Measurements from ENCODE around the gene KLHL25. TPM values are rescaled to one million over a fixed set of nuclear protein-coding genes. Genes with fewer than 3 reads are reported as not detected.

KLHL25 gene
- total RNA-seq, 4 donors from 2014 or later: 3.1 to 11.6 (median 8.1) TPM

- no peaks in the 10 kb centered on the region for H3K27me3 ChIP-seq
- H3K4me3 ChIP-seq: peak overlapping the region; percentile 70 to 99 (median 86)
- no peaks in the 10 kb centered on the region for H3K9me3 ChIP-seq
- WGBS, 2 donors: 39 to 43% methylated on average over 15 of the region's 15 CpGs
- intact Hi-C loops (cut with DNase I): no loop called here
- DNase-seq: no peak
- peak overlapping the region; percentile 68 to 95 (median 92) for H3K27ac ChIP-seq
- TF ChIP-seq, protein P1, sequence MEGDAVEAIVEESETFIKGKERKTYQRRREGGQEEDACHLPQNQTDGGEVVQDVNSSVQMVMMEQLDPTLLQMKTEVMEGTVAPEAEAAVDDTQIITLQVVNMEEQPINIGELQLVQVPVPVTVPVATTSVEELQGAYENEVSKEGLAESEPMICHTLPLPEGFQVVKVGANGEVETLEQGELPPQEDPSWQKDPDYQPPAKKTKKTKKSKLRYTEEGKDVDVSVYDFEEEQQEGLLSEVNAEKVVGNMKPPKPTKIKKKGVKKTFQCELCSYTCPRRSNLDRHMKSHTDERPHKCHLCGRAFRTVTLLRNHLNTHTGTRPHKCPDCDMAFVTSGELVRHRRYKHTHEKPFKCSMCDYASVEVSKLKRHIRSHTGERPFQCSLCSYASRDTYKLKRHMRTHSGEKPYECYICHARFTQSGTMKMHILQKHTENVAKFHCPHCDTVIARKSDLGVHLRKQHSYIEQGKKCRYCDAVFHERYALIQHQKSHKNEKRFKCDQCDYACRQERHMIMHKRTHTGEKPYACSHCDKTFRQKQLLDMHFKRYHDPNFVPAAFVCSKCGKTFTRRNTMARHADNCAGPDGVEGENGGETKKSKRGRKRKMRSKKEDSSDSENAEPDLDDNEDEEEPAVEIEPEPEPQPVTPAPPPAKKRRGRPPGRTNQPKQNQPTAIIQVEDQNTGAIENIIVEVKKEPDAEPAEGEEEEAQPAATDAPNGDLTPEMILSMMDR (IDR thresholded peaks at IDR 0.05): no peak
- no peak for TF ChIP-seq POLR2A (IDR thresholded peaks at IDR 0.05)
- peaks cover 7 to 46% (median 27%) of the 10 kb centered on the region in 3 donors for H3K4me1 ChIP-seq
- H3K36me3 ChIP-seq: no peaks in the 10 kb centered on the region
Measured at GRCh38 chr15:85795337-85796305, 896 bp upstream of the KLHL25 start.

DNA sequence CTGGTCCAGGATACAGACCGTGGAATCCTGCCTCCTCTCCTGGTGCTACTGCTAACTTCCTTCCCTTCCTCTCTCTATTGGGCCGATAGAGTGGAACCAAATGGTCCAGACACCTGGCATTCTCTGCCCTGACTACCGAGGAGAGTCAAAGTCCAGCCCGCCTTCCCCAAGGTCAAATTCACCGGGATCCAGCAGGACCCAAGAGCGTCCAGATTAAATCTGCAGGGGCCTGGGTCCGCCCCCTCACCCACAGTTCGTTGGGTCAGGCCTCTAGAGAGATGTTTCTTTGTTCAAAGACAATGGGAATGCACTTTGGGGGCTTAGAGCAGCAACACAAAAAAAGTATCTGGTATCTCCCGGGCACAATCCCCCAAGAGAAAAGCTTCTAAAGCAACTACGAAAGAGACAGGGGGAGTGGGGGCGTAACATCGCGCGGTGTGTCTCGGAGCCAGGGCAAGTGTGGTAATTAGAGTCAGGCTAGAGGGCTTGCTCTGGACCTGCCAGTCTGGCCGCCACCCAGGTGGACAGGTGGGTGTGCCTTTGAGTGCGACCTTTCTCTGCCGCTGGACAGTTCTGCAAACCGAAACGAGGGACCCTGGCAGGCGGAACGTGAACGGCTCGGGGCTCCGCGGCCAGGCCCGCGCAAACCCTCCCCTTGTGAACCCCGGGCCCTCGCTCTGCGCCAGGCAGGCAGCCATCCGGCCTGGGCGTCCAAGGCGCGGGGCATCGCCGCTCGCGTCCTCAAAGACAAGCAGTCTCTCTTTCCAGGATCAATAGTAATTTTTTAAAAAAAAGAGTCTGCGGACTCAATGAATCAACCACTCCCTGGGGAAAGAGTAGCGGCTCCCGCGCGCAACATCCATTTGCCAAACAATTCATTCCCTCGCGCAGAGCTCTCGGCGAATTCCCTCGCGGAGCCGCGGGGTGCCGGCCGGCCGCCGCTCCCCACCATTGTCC, 806 bp downstream of the KLHL25 start:
- 5 to 7% methylated on average over 9 to 14 of the region's 56 CpGs for WGBS, 2 donors
- no peak for DNase-seq

GRCh38 chr15:85792912-85793590, 1.7 kb downstream of the KLHL25 start:
- H3K27ac ChIP-seq: peak overlapping the region in 2 of 4 donors; percentile 88 to 92
- no peaks in the 10 kb centered on the region for H3K27me3 ChIP-seq
- H3K9me3 ChIP-seq: no peaks in the 10 kb centered on the region
- intact Hi-C loops (cut with DNase I): no loop called here
- no peak for DNase-seq
- no peaks in the 10 kb centered on the region for H3K36me3 ChIP-seq
- TF ChIP-seq POLR2A (IDR thresholded peaks at IDR 0.05): no peak
- TF ChIP-seq, protein P1 (IDR thresholded peaks at IDR 0.05): no peak
- H3K4me3 ChIP-seq: peak overlapping the region; percentile 70 to 99 (median 86)
- peaks cover 7 to 62% (median 27%) of the 10 kb centered on the region in 3 donors for H3K4me1 ChIP-seq
- WGBS, 2 donors: 45 to 64% methylated on average over 10 to 13 of the region's 14 CpGs

More for the DNA sequence above, 806 bp downstream of the KLHL25 start:
- peak overlapping the region; percentile 70 to 99 (median 86) for H3K4me3 ChIP-seq
- peak overlapping the region; percentile 88 to 95 (median 92) for H3K27ac ChIP-seq
- intact Hi-C loops (cut with DNase I): no loop called here
- H3K9me3 ChIP-seq: no peaks in the 10 kb centered on the region
- H3K36me3 ChIP-seq: no peaks in the 10 kb centered on the region
- H3K27me3 ChIP-seq: no peaks in the 10 kb centered on the region
- H3K4me1 ChIP-seq: peaks cover 7 to 54% (median 27%) of the 10 kb centered on the region in 3 donors
- no peak for TF ChIP-seq POLR2A (IDR thresholded peaks at IDR 0.05)
- TF ChIP-seq, protein P1 (IDR thresholded peaks at IDR 0.05): no peak

GRCh38 chr15:85792102-85792731, 2.5 kb downstream of the KLHL25 start:
- H3K27me3 ChIP-seq: no peaks in the 10 kb centered on the region
- H3K4me1 ChIP-seq: peaks cover 7 to 67% (median 27%) of the 10 kb centered on the region in 3 donors
- intact Hi-C loops (cut with DNase I): no loop called here
- no peak for TF ChIP-seq POLR2A (IDR thresholded peaks at IDR 0.05)
- TF ChIP-seq, protein P1 (IDR thresholded peaks at IDR 0.05): no peak
- WGBS, 2 donors: no CpG with 5 or more reads among the region's 4 CpGs
- no peaks in the 10 kb centered on the region for H3K36me3 ChIP-seq
- H3K27ac ChIP-seq: no peak overlapping the region
- H3K9me3 ChIP-seq: no peaks in the 10 kb centered on the region
- H3K4me3 ChIP-seq: peak overlapping the region in 1 of 4 donors; percentile 98
- DNase-seq: no peak

Measured in esophagus squamous epithelium (tissue), 5 donors.